Natural killer cell treated with Interleukin-12 subunit alpha and Interleukin-12 subunit beta and Interleukin-15 and Interleukin-18, amount 100 ng/mL, for 72 hours (primary cell): ENCODE results near the gene AUTS2. TPM values are rescaled to one million over a fixed set of nuclear protein-coding genes. Genes with fewer than 3 reads are reported as not detected.

Experiments used
- ATAC-seq, 2 donors: fragments of 150-1000 bp; cut with Tn5 transposase in 1 of 2; sonication (Bioruptor Pico), chemical (Tn5 transposase) in 1 of 2; 2 replicates each; pipeline ENCODE4 v1.10.0; 2021
- DNase-seq: peaks from one replicate; pipeline ENCODE4 v3.0.0; 2022; ENCODE audit warnings: low spot score
- H3K27ac Mint-ChIP-seq, 2 donors: 1 replicate in 1 of 2; 2 replicates in 1 of 2; pipeline ENCODE4 v1.8.0; 2022; ENCODE audit warnings: mixed read lengths in 2 of 2, mild to moderate bottlenecking in 1 of 2, moderate library complexity in 1 of 2
- H3K27me3 Mint-ChIP-seq, 2 donors: 1 replicate in 1 of 2; 2 replicates in 1 of 2; pipeline ENCODE4 v1.8.0; 2022; ENCODE audit warnings: mixed read lengths in 2 of 2
- H3K36me3 Mint-ChIP-seq: one replicate; pipeline ENCODE4 v1.8.0; 2022; ENCODE audit warnings: mixed read lengths
- H3K4me1 Mint-ChIP-seq, 2 donors: 1 replicate in 1 of 2; 2 replicates in 1 of 2; pipeline ENCODE4 v1.8.0; 2022; ENCODE audit warnings: low read depth in 2 of 2, mixed read lengths in 2 of 2, mild to moderate bottlenecking in 1 of 2
- H3K4me3 Mint-ChIP-seq: one replicate; pipeline ENCODE4 v1.8.0; 2022; ENCODE audit warnings: mixed read lengths
- H3K9me3 Mint-ChIP-seq: 2 replicates; pipeline ENCODE4 v1.8.0; 2022; ENCODE audit warnings: mixed read lengths
- total RNA-seq, 2 donors: library from RNA; stranded (reverse); gene quantifications; one replicate each; pipeline ENCODE4 v1.2.3, GENCODE V29; 2022

The AUTS2 gene
- total RNA-seq, 2 donors from 2014 or later, result 14.3 to 43.0 TPM

DNA sequence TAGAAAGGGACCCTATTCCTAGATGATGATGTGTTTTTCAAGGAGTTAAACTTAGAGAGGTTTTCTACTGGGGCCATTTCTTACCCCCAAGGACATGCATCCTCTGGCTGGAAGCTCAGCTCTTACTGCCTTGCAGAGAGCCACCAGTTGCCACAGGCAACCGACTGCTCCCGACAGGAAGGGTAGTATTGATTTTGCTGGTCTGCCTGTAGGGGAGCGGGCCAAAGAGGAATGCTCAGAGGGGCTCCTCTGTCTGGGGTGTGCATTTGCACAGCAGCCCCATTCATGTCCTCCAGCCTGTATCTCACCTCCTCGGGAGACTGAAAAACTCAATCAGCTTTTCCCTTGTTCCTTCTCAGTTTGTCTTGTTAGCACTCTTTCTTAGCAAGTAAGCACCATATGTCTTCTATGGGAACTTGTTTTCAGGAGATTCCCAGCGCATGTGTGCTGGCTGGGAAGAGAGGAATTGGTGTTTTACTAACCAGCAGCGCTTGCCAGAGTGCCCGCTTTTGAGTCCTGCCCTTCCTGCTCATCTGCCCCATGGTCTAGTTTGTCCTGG is 794.7 kb downstream of the AUTS2 start:
- no peaks in the 10 kb centered on the region for H3K27me3 Mint-ChIP-seq
- ATAC-seq, result no peak
- no peaks in the 10 kb centered on the region for H3K9me3 Mint-ChIP-seq
- no peaks in the 10 kb centered on the region for H3K4me1 Mint-ChIP-seq
- H3K27ac Mint-ChIP-seq, result no peak overlapping the region
- DNase-seq, result no peak
- no peaks in the 10 kb centered on the region for H3K36me3 Mint-ChIP-seq
- H3K4me3 Mint-ChIP-seq, result no peak overlapping the region

DNA sequence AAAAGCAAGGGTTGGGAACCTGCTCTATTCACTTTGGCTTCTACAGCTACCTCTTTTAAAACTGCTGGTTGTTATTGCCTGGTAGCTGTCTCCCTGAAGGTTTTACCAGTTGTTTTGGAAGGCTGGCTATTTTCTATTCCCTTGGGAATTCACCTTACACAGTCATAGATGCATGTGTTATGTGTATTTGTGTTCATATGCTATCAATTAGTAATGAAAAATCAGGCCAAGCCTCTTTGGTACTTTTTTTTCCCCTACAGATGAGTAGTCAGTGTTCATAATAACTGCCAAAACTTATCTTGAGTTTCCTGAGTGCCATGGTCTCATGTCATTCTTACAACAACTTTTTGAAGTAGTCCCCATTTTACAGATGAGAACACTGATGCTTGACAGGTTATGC is 795.7 kb downstream of the AUTS2 start:
- H3K27me3 Mint-ChIP-seq, result no peaks in the 10 kb centered on the region
- no peak overlapping the region for H3K4me3 Mint-ChIP-seq
- H3K36me3 Mint-ChIP-seq, result no peaks in the 10 kb centered on the region
- DNase-seq (no peak), ATAC-seq (no peak)
- no peak overlapping the region for H3K27ac Mint-ChIP-seq
- no peaks in the 10 kb centered on the region for H3K9me3 Mint-ChIP-seq
- H3K4me1 Mint-ChIP-seq, result no peaks in the 10 kb centered on the region

DNA sequence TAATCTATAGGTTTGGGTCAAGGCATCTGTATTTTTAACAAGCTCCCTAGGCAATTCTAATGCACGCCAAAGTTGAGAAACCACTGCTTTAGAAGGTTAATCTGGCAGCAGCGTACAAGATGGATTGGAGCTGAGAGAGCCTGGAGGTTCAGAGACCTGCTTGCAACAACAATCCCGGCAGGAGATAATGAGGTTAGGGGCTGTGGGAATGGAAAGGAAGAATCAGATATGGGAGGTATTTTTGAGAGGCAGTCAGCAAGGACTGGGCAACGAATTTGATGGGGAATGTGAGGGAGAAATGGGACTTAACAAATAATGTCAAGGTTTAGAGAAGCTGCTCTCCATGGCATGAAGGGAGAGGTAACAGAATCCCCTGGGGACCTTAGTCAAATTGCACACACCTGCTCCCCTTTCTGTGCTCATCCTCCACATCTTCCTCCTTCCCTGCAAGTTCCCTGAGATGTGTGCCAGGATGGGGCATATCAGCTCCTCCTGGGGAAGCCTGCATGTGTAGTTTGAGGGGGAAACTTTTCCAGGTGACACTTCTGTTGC is 802.6 kb downstream of the AUTS2 start:
- no peaks in the 10 kb centered on the region for H3K36me3 Mint-ChIP-seq
- H3K27me3 Mint-ChIP-seq, result peaks cover 4 to 7% of the 10 kb centered on the region in 2 donors
- ATAC-seq (no peak), DNase-seq (no peak)
- no peaks in the 10 kb centered on the region for H3K9me3 Mint-ChIP-seq
- no peak overlapping the region for H3K4me3 Mint-ChIP-seq
- no peaks in the 10 kb centered on the region for H3K4me1 Mint-ChIP-seq
- no peak overlapping the region for H3K27ac Mint-ChIP-seq

DNA sequence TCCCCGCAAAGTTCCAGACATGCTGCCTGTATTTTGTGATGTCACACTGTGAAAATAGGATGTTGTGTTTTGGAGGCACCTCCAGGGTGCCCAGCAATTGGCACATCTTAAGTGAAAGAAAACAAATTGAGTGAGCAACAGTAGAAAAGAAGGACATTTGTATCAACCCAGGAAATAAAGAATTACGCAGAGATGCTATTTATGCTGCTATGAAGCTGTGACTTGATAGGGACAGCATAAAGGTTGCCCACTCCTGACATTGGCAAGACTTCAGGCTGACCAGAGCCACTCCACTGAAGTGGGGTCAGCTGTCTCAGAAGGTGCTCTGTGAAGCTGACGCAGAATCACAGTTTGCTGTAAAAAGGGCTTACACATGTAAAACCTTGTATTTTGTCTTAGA is 803.8 kb downstream of the AUTS2 start:
- no peak for ATAC-seq
- H3K4me1 Mint-ChIP-seq, result no peaks in the 10 kb centered on the region
- H3K27ac Mint-ChIP-seq, result no peak overlapping the region
- H3K36me3 Mint-ChIP-seq, result no peaks in the 10 kb centered on the region
- H3K27me3 Mint-ChIP-seq, result peaks cover 4 to 7% of the 10 kb centered on the region in 2 donors
- DNase-seq, result no peak
- H3K4me3 Mint-ChIP-seq, result no peak overlapping the region
- H3K9me3 Mint-ChIP-seq, result no peaks in the 10 kb centered on the region

DNA sequence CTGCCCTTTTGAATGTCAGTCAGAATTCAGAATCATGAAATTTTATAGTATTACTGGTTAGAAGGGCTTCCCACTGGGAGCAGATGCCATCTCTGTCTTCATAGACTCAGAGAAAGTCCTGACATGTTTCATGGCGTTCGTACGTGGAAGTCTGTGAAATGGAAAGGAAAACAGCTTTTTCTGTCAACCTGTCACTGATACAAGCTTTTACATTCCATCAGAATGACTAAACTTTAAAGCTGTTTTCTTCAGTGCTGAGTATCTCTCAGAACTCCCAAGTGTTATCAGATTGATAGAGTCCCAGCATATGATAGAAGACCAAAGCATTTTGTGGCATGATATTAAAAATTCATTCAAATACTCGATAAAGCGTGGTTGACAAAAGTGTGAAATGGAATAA is 807.0 kb downstream of the AUTS2 start:
- Mint-ChIP-seq H3K4me1 (no peaks in the 10 kb centered on the region), H3K9me3 (no peaks in the 10 kb centered on the region), H3K27me3 (peaks cover 2 to 4% of the 10 kb centered on the region in 2 donors), H3K36me3 (no peaks in the 10 kb centered on the region), H3K4me3 (no peak overlapping the region), H3K27ac (no peak overlapping the region)
- ATAC-seq (no peak), DNase-seq (no peak)

DNA sequence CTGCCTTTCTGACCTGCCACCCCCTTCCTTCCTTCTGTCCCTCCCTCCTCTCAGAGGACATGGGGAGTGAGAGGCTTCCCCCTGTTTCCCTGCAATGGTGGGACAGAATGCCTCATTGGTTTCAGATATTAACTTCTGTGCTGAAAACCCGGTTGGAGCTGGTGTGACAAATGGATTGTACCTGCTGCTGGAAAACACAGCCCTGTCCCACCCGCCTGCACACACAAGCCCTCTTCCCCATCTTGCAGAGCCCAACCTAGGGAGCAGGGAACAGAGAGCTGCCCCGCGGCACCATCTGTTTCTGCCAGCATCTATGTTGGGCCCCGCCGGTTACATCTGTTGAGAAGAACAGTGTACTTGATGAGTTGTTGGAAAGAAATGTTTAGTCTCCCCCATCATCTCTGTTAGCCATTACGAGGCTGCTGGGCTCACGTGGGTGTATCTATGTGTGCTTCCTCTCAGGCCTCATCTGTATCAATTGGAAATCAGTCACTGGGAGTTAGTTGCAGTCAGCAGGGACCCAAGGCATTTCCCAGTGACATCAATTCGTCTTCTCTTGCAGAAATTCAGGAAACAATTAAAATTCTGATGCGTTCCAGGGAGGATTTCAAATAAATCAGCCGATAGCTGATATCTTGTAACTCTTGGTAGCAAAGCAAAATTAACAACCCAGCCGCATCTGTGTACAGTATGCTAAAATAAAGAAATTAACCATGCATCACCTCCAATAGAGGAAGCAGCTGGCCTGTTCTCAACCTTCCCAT is 808.1 kb downstream of the AUTS2 start:
- no peak for DNase-seq
- Mint-ChIP-seq H3K27me3 (no peaks in the 10 kb centered on the region), H3K4me3 (no peak overlapping the region), H3K27ac (no peak overlapping the region), H3K36me3 (no peaks in the 10 kb centered on the region), H3K4me1 (no peaks in the 10 kb centered on the region), H3K9me3 (no peaks in the 10 kb centered on the region)
- ATAC-seq, result no peak

DNA sequence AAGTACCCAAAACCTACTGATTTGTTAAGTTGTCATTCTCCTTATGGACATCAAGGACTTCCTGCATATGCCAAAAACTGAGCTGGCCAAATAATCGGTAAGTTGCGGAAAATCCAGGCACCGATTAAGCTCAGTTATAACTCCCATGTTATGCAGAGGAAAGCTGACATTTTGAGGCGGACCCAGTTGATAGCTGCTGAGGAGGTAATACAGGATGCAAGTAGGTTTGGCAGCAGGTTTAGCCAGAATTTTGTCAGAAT is 808.6 kb downstream of the AUTS2 start:
- no peak overlapping the region for H3K27ac Mint-ChIP-seq
- no peak overlapping the region for H3K4me3 Mint-ChIP-seq
- DNase-seq, result no peak
- no peaks in the 10 kb centered on the region for H3K4me1 Mint-ChIP-seq
- no peaks in the 10 kb centered on the region for H3K27me3 Mint-ChIP-seq
- no peaks in the 10 kb centered on the region for H3K9me3 Mint-ChIP-seq
- no peaks in the 10 kb centered on the region for H3K36me3 Mint-ChIP-seq
- no peak for ATAC-seq

DNA sequence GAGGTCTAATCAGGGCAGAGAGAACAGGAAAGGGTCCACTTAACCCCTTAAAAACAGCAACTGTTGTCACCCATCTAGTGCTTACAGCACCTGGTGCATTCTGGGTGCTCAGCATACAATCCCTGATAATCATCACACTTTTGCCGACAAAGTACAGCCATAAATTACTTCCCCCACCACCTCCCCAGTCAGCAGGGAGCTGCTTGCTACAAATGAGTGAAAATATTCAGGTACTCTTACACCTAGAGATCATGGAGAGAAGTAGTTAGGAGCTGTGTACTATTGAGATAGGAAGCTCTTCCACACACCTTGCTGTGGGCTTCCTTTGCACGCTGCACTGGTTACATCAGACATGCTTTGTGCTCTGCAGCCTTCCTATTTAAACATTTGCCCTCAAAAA is 810.2 kb downstream of the AUTS2 start:
- Mint-ChIP-seq H3K9me3 (no peaks in the 10 kb centered on the region), H3K27ac (no peak overlapping the region), H3K4me1 (no peaks in the 10 kb centered on the region), H3K36me3 (no peaks in the 10 kb centered on the region), H3K27me3 (no peaks in the 10 kb centered on the region), H3K4me3 (no peak overlapping the region)
- DNase-seq (no peak), ATAC-seq (no peak)

DNA sequence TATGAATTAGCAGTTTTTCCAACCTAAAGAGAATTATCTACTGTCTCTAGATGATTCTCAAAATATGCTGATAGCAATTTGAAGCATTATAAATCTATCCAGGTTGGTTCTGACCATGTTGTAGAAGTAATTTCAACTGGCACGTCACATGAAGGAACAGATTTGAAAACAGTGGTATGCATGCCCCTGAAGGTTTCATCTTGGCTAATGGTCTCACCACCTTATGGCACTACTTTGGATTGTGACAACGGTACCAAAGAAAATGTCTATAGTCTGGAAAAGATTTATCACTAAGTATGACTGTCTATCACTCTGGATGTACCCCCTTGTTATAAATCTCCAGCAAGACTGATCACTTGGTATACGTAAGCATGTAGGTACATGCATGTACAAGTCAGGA is 810.6 kb downstream of the AUTS2 start:
- Mint-ChIP-seq H3K4me1 (no peaks in the 10 kb centered on the region), H3K36me3 (no peaks in the 10 kb centered on the region), H3K9me3 (no peaks in the 10 kb centered on the region), H3K27me3 (no peaks in the 10 kb centered on the region), H3K4me3 (no peak overlapping the region), H3K27ac (no peak overlapping the region)
- DNase-seq (no peak), ATAC-seq (no peak)

DNA sequence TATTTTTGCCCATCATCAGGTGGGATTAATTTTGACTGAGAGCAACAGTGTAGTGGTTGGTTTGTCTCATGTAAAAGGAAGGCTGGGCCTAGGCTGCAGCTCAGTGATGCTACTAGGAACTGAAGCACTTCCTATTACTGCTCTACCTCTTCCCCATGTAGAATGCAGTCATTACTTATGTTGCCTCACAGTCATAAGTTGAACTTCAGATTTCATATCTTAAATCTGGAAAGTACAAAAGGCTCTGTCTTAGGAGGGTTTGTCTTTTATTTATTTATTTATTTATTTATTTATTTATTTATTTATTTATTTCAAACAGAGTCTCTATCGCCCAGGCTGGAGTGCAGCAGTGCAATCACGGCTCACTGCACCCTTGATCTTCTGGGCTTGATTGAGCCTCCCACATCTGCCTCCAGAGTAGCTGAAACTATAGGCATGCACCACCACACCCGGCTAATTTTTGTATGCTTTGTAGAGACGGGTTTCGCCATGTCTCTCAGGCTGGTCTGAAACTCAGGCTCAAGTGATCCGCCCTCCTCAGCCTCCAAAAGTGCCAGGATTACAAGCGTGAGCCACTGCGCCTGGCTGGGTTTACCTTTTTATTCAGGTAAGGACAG is 812.0 kb downstream of the AUTS2 start:
- no peak for ATAC-seq
- Mint-ChIP-seq H3K4me1 (no peaks in the 10 kb centered on the region), H3K4me3 (no peak overlapping the region), H3K36me3 (no peaks in the 10 kb centered on the region), H3K27ac (no peak overlapping the region), H3K9me3 (no peaks in the 10 kb centered on the region), H3K27me3 (no peaks in the 10 kb centered on the region)
- no peak for DNase-seq

DNA sequence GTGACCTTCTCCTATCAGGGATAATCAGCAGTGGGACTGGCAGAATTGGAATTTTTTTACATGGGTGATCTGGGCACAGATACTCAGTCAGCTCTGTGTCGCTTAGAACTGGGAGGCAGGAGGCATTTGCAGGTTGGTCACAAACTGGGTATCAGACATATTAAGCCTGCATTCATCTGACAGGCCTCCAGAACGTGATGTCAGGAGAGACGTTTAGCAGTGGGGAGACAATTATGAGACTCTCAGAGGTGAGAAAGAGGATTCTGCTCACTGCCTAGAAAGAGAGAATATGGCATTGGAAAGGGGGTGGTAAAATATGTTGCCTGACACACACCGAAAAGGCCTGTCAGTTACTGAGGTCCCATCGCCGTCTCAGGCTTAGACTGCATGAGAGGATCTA is 816.1 kb downstream of the AUTS2 start:
- ATAC-seq, result no peak
- H3K9me3 Mint-ChIP-seq, result no peaks in the 10 kb centered on the region
- no peak for DNase-seq
- no peaks in the 10 kb centered on the region for H3K4me1 Mint-ChIP-seq
- H3K27me3 Mint-ChIP-seq, result no peaks in the 10 kb centered on the region
- no peak overlapping the region for H3K27ac Mint-ChIP-seq
- H3K4me3 Mint-ChIP-seq, result no peak overlapping the region
- no peaks in the 10 kb centered on the region for H3K36me3 Mint-ChIP-seq

DNA sequence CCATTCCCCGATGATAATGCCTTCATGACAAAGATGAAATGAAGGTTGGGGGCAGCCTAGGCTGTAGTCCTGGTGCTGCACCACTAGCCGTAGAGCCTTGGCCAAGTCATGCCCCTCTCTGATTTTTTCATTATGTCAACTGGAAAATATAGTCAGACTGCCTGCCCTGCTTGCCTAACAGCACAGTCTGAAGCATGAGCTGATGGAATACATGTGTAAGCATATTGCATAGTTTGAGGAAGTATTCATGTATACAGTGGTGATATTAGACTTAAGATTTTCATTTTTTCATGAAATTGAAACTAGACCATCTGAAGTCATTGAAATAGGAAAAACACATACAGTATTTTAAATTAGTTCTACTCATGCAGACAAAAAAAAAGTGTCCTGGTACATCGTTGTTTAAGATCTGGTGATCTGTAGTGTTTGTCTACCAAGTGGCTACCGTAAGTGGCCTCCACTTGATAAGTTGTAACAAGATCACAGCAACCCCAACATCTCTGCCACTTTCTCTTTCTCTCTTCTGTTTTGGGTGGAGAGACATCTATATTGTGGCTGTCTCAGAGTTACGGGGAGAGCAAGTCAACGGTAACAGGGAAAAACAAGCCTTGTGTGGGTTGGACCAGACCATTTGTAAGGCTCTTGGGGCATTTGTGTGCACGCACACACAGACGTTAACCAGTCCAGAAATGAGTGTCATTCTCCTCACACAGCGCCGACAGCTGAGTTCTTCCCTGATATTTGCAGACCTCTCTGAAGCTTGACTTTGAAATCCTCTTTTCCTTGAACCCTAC is 817.1 kb downstream of the AUTS2 start:
- no peak overlapping the region for H3K27ac Mint-ChIP-seq

DNA sequence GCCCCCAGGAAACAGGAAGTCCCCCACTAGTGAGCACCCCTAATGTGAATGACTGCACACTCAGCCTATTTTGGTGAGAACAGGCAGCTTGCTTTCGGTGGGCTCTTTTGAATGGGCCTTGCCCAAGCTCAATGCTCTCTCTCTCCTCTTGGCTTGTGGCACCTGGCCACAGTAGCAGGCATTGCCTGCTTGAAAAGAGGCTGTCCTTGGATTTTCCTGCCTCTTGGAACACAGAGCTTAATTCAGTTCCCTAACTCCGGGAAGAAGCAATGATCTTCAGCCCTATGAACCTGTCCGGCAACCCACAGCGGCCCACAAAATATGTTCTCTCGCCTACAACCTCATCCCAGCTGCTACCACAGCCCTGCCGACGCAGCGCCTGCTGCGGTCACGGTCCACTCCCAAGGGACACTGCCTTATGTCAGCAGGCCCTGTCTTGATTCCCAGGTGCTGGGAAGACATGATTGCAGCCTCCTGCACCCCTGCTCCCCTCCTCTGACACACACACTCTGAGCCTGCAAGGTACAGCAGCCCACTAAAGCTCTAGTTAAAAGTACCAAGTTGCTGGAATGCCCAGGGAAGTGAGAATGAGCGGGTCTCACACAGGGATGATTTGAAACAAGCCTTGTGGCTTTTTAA is 818.2 kb downstream of the AUTS2 start:
- H3K9me3 Mint-ChIP-seq, result no peaks in the 10 kb centered on the region
- H3K27me3 Mint-ChIP-seq, result no peaks in the 10 kb centered on the region
- ATAC-seq (no peak), DNase-seq (no peak)
- no peaks in the 10 kb centered on the region for H3K4me1 Mint-ChIP-seq
- no peak overlapping the region for H3K4me3 Mint-ChIP-seq
- no peak overlapping the region for H3K27ac Mint-ChIP-seq
- H3K36me3 Mint-ChIP-seq, result no peaks in the 10 kb centered on the region

More for the DNA sequence above, 817.1 kb downstream of the AUTS2 start:
- Mint-ChIP-seq H3K27me3 (no peaks in the 10 kb centered on the region), H3K9me3 (no peaks in the 10 kb centered on the region), H3K4me1 (no peaks in the 10 kb centered on the region), H3K36me3 (no peaks in the 10 kb centered on the region), H3K4me3 (no peak overlapping the region)
- DNase-seq (no peak), ATAC-seq (no peak)
